Inflammatory macrophage treated with lipopolysaccharide for 1 hour (primary cell): ENCODE results near the gene TMEM81.

Experiments used
- DNase-seq, 2 donors: peaks; one replicate each; pipeline ENCODE4 v3.0.0-alpha.2; 2020 to 2022

The TMEM81 gene

GRCh38 chr1:205075642-205076155, 8.6 kb downstream of the TMEM81 start:
- no peak for DNase-seq

GRCh38 chr1:205074513-205074912, 9.7 kb downstream of the TMEM81 start:
- no peak for DNase-seq

DNA sequence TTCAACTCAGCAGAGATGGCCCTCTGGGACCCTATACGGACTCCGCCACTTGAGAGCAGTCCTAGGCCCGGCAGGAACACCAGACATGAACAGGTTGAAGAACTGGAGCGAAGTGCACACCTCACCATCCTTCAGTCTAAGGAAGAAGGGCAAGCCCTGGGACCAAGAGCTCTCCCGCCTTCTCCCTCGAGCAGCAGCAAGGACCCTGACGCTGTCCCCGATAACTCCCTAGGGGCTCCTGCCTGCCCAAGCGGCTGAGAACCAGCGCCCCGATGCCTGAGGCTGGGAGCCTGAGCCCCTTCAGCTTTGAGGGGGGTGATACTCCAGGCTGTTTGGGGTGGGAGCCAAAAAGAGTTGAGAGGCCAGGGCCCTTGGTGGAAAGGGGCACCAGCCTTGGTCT, 10.2 kb downstream of the TMEM81 start:
- DNase-seq, result no peak

GRCh38 chr1:205073511-205073910, 10.7 kb downstream of the TMEM81 start:
- no peak for DNase-seq

DNA sequence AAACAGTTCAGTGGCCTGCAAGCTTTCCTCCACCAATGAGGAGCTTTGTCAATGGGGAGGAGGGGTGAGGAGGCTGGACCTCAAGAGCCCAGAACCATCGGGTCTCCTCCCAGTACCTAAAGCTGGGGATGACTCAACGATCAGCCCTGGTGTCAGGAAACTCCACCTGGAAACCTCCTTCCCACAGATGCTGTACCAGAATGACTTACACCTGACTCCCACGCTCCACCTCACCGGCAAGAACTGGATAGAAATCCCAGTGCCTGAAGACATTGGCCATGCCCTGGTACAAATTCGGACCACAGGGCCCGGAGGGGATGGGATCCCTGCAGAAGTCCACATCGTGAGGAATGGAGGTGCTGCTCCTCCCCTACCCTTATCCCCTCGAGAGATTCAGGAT, 11.4 kb downstream of the TMEM81 start:
- DNase-seq, result no peak

DNA sequence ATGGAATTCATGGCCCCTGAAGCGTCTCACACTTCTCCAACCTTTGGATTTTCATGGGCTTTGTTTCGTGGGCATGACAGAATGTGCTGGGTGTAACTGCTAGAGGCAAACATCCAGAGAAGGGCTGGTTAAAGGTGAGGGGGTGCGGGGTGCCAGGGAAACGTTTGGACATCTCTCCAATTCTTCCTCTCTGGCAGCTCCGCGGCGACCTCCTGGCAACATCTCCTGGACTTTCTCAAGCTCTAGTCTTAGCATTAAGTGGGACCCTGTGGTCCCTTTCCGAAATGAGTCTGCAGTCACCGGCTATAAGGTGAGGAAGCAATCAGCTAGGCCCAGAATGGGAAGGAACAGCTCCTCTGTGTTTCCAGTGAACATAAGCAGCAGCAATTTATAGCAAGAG, 12.0 kb downstream of the TMEM81 start:
- DNase-seq, result no peak

DNA sequence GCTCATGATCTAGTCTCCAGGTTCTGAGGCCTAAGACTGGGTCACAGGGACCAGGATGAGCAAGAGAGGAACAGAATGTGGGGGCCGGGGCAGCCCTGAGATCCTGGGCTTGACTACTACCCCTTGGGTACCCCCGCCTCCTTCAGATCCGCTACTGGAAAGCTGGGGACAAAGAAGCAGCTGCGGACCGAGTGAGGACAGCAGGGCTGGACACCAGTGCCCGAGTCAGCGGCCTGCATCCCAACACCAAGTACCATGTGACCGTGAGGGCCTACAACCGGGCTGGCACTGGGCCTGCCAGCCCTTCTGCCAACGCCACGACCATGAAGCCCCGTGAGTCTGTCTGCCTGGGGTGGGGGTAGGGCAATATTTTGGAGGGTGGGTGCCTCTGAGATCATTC, 12.5 kb downstream of the TMEM81 start:
- DNase-seq, result no peak

DNA sequence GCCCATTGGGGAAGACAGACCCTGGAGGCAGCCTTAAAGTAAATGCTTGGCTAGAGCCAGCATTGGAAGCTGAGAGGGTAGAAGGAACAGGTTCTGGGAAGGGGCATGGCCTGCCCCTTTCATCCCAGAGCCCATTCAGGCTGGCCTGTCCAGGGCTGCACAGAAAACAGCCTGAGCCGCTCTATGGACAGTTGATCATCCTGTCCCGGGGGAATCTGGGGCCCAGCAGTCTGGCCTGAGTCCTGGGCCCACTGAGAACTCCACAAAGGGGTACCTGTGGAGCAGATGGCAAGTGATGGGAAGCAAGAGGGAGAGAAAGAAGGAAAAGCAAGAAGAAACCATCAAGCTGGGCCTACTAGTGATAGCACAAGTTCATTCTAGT, 13.2 kb downstream of the TMEM81 start:
- no peak for DNase-seq

- no peak for DNase-seq
Measured at GRCh38 chr1:205069371-205070125, 14.7 kb downstream of the TMEM81 start.

DNA sequence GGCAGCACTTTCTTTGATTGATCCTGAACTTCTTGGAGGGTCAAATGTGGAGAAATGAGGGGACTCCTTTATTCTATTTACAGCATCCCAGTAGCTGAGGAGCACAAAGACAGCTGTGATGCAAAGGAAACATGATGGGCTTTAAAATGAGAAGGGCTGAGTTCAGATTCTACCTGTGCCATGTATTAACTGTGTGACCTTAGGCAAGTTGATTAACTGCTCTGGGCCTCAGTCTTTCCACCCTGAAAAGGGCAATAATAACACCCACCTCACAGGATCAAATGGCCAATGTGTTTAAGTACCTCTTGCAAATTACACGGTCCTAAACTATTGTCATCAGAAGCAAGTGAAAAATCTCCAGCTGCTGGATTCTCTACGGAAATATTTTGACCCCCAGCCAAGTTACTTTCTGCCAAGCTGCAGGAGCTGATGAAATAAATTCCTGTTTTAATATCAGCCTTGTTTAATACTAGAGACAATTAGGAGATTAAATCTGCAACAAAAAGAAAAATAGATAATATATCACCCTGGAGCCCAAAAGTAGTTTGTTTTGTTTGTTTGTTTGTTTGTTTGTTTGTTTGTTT, 15.7 kb downstream of the TMEM81 start:
- DNase-seq, result no peak

DNA sequence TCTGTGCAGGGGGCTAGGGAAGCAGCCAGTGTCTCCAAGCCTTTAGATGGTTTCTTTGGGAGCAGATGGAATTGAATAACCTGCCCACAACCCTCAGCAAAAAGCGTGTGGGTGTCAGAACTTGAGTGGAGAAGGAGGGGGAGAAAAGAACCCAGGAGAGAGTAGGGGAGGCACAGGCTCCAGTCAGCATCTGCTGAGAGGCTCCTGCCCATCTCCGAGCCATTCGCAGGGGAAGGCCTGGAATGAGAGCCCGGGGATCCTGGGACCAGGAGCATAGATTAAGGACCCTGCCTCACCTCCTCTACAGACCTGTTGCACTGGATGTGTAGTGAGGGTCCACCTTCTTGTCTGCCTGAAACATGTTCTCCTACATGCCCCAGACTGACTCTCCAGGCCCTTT, 16.3 kb downstream of the TMEM81 start:
- no peak for DNase-seq

DNA sequence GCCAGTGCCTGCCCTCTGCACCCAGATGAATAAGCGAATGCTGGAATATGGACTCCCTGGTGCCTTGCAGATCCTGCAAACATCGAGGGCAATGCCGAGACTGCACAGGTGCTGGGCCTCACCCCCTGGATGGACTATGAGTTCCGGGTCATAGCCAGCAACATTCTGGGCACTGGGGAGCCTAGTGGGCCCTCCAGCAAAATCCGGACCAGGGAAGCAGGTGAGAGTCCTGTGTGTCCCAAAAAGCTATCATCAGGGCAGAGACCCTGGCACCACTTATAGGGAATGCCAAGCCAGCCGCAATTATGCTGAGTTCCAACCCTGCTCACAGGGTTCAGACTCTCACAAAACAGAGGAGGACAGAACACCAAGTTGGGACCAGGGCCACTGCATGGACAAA, 17.2 kb downstream of the TMEM81 start:
- no peak for DNase-seq

- DNase-seq, result no peak
Measured at GRCh38 chr1:205066141-205066818, 18.0 kb downstream of the TMEM81 start.

DNA sequence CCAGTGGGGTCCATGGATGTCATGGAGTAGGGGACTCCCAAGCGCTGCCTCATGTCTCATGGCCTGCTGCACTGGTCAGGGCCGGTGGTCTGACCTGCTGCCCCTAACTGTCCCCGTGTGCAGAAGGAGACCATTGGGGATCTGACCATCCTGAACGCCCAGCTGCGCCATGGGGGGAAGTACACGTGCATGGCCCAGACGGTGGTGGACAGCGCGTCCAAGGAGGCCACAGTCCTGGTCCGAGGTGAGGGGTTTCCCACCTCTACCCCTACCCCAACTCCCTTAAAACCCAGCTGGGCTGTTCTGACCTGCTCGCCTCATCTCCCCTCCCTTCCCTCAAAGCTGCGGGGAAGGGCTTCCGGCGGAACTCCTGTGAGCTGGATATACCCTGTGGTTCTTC, 18.6 kb downstream of the TMEM81 start:
- DNase-seq, result no peak

- DNase-seq, result no peak
Measured at GRCh38 chr1:205064741-205065316, 19.4 kb downstream of the TMEM81 start.

DNA sequence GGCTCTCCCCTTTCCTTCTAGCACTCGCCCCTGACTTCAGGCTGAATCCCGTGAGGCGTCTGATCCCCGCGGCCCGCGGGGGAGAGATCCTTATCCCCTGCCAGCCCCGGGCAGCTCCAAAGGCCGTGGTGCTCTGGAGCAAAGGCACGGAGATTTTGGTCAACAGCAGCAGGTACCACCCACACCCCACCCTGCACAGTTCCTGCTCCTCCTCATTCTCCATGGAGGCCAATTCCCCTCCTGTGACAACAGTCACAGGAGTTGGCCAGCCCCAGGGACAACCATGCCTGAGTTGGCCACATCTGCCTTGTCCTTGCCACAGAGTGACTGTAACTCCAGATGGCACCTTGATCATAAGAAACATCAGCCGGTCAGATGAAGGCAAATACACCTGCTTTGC, 20.0 kb downstream of the TMEM81 start:
- DNase-seq, result no peak

DNA sequence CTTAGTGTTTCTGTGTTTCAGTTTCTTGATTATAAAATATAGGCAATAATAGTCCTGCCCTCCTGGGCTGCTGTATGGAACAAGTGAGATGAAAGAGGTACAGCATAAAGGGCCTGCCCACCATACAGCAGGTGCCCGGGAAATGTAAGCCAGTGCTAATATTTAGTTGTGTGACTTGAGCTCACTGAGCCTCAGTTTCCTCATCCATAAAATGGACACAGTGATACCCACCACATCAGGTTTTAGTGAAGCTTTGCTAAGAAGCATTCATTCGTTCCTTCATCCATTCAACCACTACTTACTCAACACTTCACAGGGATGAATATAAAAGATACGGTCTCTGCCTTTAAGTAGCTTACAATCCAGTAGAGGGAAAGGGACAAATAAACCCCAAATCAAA, 21.4 kb downstream of the TMEM81 start:
- no peak for DNase-seq

- DNase-seq, result no peak
Measured at GRCh38 chr1:205062319-205062718, 21.9 kb downstream of the TMEM81 start.

GRCh38 chr1:205061665-205062069, 22.6 kb downstream of the TMEM81 start:
- peak; percentile 33 to 86 for DNase-seq

- no peak for DNase-seq
Measured at GRCh38 chr1:205061227-205061626, 23.0 kb downstream of the TMEM81 start.

- DNase-seq, result no peak
Measured at GRCh38 chr1:205060746-205061145, 23.5 kb downstream of the TMEM81 start.

- no peak for DNase-seq
Measured at GRCh38 chr1:205059660-205060059, 24.6 kb downstream of the TMEM81 start.

DNA sequence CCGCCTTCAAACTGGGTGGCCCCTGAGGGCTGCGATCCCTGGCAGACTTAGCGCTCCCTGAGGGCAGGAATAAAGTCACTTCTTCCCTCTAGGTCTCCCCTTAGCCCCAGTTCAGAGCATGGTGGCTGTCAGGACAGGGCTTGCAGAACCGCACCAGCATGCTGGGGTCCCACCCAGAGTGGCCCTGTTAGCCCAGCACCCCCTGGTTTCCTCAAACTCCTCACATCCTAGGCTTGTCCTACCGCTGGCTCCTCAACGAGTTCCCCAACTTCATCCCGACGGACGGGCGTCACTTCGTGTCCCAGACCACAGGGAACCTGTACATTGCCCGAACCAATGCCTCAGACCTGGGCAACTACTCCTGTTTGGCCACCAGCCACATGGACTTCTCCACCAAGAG, 25.4 kb downstream of the TMEM81 start:
- no peak for DNase-seq
